HG03095 (cell line): ENCODE data around the gene CNGA3.
"Not testable (repeated sequence)": the region's sequence is repeated elsewhere in the genome, so short reads cannot be mapped to it uniquely, and the experiment has no call there.

Source experiments
- ATAC-seq: cut with Tn5 transposase; IDR thresholded peaks from one replicate; pipeline ENCODE4 v1.9.1; 2021; ENCODE audit warnings: moderate library complexity; ENCODE audit not compliant: unreplicated experiment

The CNGA3 gene

GRCh38 chr2:98395977-98396376, 49.7 kb downstream of the CNGA3 start:
- no peak for ATAC-seq

- ATAC-seq, result no peak
These were observed 50.6 kb downstream of the CNGA3 start for GRCh38 chr2:98396745-98397355.

GRCh38 chr2:98399140-98399539, 52.9 kb downstream of the CNGA3 start:
- no peak for ATAC-seq

GRCh38 chr2:98403878-98404277, 57.6 kb downstream of the CNGA3 start:
- ATAC-seq, result no peak

GRCh38 chr2:98404556-98405250, 58.4 kb downstream of the CNGA3 start:
- no peak for ATAC-seq

GRCh38 chr2:98405301-98405700, 59.0 kb downstream of the CNGA3 start:
- no peak for ATAC-seq

- no peak for ATAC-seq
These were observed 61.9 kb downstream of the CNGA3 start for GRCh38 chr2:98408155-98408554.

GRCh38 chr2:98412751-98413458, 66.6 kb downstream of the CNGA3 start:
- ATAC-seq, result no peak

- not testable (repeated sequence) for ATAC-seq
These were observed 68.0 kb downstream of the CNGA3 start for GRCh38 chr2:98414246-98414645.

GRCh38 chr2:98415719-98416248, 69.5 kb downstream of the CNGA3 start:
- ATAC-seq, result not testable (repeated sequence)

- ATAC-seq, result no peak
These were observed 70.3 kb downstream of the CNGA3 start for GRCh38 chr2:98416383-98417159.

- ATAC-seq, result no peak
These were observed 73.3 kb downstream of the CNGA3 start for GRCh38 chr2:98419544-98419943.

- ATAC-seq, result no peak
These were observed 73.9 kb downstream of the CNGA3 start for GRCh38 chr2:98419977-98420725.

- ATAC-seq, result no peak
These were observed 76.2 kb downstream of the CNGA3 start for GRCh38 chr2:98422449-98422848.

- ATAC-seq, result no peak
These were observed 80.5 kb downstream of the CNGA3 start for GRCh38 chr2:98426771-98427170.

GRCh38 chr2:98432145-98432544, 85.9 kb downstream of the CNGA3 start:
- ATAC-seq, result no peak

- no peak for ATAC-seq
These were observed 87.2 kb downstream of the CNGA3 start for GRCh38 chr2:98433363-98433964.

- no peak for ATAC-seq
These were observed 88.2 kb downstream of the CNGA3 start for GRCh38 chr2:98434492-98434891.

- ATAC-seq, result not testable (repeated sequence)
These were observed 89.4 kb downstream of the CNGA3 start for GRCh38 chr2:98435670-98436069.

- no peak for ATAC-seq
These were observed 90.5 kb downstream of the CNGA3 start for GRCh38 chr2:98436734-98437133.
